Left ventricle myocardium inferior (tissue), 1 donor: ENCODE data around the gene APC. TPM values are rescaled to one million over a fixed set of nuclear protein-coding genes. Genes with fewer than 3 reads are reported as not detected.

Experiments used
- DNase-seq: peaks from one replicate; pipeline ENCODE4 v3.0.0-alpha.2; 2020
- H3K27ac ChIP-seq: fragments of 200-600 bp; replicated peaks from 2 replicates; pipeline ENCODE4 v1.8.0; 2021
- H3K27me3 ChIP-seq: fragments of 200-600 bp; 2 replicates; pipeline ENCODE4 v1.8.0; 2021; ENCODE audit warnings: low read depth
- H3K36me3 ChIP-seq: fragments of 200-600 bp; 2 replicates; pipeline ENCODE4 v1.8.0; 2021
- H3K4me1 ChIP-seq: fragments of 200-600 bp; 2 replicates; pipeline ENCODE4 v1.8.0; 2021
- H3K4me3 ChIP-seq: fragments of 200-600 bp; 2 replicates; pipeline ENCODE4 v1.8.0; 2021; ENCODE audit warnings: mild to moderate bottlenecking, moderate library complexity
- H3K9me3 ChIP-seq: fragments of 200-600 bp; replicated peaks from 2 replicates; pipeline ENCODE4 v1.8.0; 2021
- intact Hi-C: fragments of 100-400 bp; cut with micrococcal nuclease; formaldehyde crosslinking; loops from one replicate; pipeline ENCODE4 v1.11.0; 2022
- total RNA-seq: library from RNA; stranded (reverse); fragmentation: NEBNext Ultra II Directional; extraction: Animal tissue kit (Norgen Biotek cat#: 25700); gene quantifications from one replicate; pipeline ENCODE4 v1.2.1, GENCODE V29; 2021
- TF ChIP-seq, protein P1 (sequence below): fragments of 200-600 bp; IDR thresholded peaks from 2 replicates; pipeline ENCODE4 v1.8.0; 2021; ENCODE audit warnings: antibody characterized with exemption, mild to moderate bottlenecking, borderline replicate concordance
- donor health status: DM: no; HTN: yes; CAD: no; lungs with severe emphysema.

The APC gene
- total RNA-seq, 1 donor from 2014 or later, result 33.4 TPM

DNA sequence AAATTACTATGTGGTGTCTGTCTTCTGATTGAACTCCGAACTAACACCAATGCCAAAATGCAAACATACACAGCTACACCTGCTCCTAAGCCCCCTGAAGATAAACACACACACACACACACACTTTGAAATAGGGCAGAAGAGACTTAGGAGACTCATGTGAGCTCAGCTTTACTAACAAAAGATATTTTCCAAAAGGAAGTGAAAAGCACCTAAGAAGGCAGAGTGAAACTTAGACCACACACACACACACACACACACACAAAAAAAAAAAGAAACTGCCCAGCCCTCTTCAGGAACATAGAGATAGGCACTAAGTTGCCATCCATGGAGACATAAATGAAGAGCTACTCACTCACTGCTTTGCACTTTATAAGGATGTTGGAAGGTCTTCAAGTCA lies 45.2 kb upstream of the APC start:
- DNase-seq, result no peak
- H3K27ac ChIP-seq, result no peak overlapping the region
- no peak overlapping the region for H3K4me3 ChIP-seq
- no peaks in the 10 kb centered on the region for H3K4me1 ChIP-seq
- TF ChIP-seq, protein P1, sequence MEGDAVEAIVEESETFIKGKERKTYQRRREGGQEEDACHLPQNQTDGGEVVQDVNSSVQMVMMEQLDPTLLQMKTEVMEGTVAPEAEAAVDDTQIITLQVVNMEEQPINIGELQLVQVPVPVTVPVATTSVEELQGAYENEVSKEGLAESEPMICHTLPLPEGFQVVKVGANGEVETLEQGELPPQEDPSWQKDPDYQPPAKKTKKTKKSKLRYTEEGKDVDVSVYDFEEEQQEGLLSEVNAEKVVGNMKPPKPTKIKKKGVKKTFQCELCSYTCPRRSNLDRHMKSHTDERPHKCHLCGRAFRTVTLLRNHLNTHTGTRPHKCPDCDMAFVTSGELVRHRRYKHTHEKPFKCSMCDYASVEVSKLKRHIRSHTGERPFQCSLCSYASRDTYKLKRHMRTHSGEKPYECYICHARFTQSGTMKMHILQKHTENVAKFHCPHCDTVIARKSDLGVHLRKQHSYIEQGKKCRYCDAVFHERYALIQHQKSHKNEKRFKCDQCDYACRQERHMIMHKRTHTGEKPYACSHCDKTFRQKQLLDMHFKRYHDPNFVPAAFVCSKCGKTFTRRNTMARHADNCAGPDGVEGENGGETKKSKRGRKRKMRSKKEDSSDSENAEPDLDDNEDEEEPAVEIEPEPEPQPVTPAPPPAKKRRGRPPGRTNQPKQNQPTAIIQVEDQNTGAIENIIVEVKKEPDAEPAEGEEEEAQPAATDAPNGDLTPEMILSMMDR, result no peak
- H3K9me3 ChIP-seq, result no peaks in the 10 kb centered on the region
- intact Hi-C loops, result no loop called here
- H3K36me3 ChIP-seq, result no peaks in the 10 kb centered on the region
- no peaks in the 10 kb centered on the region for H3K27me3 ChIP-seq

DNA sequence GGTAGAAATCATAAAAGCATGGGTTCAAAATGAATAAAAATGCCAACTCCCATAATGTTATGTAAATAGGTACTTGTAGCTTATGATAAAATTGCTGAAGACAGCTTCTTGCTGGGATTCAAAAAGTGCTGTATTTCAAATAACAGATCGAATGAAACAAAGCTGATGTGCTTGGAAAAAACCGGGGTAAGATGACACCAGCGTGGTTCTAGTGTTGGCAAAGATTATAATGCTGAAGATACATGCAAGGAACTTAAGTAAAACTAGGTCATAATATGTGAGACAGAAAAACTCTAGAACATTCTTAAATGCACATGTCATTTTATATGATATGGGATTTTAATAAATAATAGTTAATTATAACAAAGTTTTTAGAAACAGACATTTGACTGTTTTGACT lies 44.4 kb upstream of the APC start:
- no peaks in the 10 kb centered on the region for H3K27me3 ChIP-seq
- DNase-seq, result no peak
- no peaks in the 10 kb centered on the region for H3K36me3 ChIP-seq
- intact Hi-C loops, result no loop called here
- H3K4me1 ChIP-seq, result no peaks in the 10 kb centered on the region
- no peak overlapping the region for H3K27ac ChIP-seq
- no peaks in the 10 kb centered on the region for H3K9me3 ChIP-seq
- TF ChIP-seq, protein P1, result no peak
- no peak overlapping the region for H3K4me3 ChIP-seq

DNA sequence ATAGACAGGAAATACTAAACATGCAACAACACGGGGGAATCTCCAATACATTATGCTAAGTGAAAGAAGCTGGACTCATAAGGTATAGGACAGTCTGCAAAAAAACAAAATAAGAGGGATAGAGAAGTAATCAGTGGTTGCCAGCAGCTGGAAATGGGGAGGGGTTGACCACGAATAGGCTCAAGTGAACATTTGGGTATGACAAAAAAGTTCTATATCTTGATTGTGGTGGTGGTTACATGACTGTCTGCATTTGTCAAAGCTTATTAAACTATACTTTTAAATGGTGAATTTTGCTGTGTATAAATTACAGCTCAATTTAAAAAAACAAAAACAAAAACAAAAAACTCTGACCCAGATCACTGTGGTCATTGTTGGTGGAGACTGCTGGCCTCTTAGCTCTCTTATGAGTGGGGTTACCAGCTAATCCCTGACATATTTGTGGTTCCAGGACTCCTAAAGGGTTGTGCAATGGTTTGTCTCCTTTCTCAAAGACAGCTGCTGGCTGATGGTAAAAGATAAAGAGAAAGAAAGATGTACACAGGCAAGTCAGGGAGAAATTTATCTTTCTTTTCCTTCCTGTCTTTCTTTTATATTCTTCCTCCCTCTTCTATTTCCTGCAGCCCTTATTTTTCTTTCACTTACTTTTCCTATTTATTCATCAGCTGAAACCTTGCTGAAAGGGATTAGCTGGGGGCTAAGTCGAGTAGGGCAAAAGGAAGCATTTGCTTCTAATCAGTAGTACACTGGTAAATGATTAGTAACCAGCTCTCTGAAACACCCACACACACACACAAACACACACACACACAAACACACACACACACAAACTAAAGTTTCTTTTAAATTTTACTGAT lies 42.6 kb upstream of the APC start:
- intact Hi-C loops, result no loop called here
- TF ChIP-seq, protein P1, result no peak
- H3K27ac ChIP-seq, result no peak overlapping the region
- H3K9me3 ChIP-seq, result no peaks in the 10 kb centered on the region
- no peaks in the 10 kb centered on the region for H3K27me3 ChIP-seq
- H3K4me1 ChIP-seq, result no peaks in the 10 kb centered on the region
- H3K36me3 ChIP-seq, result no peaks in the 10 kb centered on the region
- no peak overlapping the region for H3K4me3 ChIP-seq
- no peak for DNase-seq

DNA sequence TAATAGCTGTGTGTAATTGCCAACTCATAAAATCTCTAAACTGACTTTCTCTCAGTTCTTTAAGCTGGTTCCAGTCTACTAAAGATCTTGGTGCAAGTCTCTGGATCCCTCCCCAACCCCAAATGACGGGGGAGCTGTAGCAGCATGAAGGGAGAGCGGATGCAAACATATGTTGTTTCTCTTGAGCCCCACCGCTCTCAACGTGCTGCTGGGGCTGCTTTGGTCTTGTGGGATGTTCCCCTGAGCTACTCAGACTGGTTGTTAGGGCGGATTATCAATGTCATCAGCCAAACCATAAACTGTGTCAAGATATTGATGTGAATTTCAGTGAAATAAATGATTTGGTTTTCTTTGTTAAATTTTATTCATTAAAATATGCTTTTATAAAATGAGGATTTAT lies 40.9 kb upstream of the APC start:
- intact Hi-C loops, result no loop called here
- Histone ChIP-seq H3K4me1 (no peaks in the 10 kb centered on the region), H3K36me3 (no peaks in the 10 kb centered on the region), H3K4me3 (no peak overlapping the region), H3K27me3 (no peaks in the 10 kb centered on the region), H3K9me3 (no peaks in the 10 kb centered on the region), H3K27ac (no peak overlapping the region)
- TF ChIP-seq, protein P1, result no peak
- no peak for DNase-seq

DNA sequence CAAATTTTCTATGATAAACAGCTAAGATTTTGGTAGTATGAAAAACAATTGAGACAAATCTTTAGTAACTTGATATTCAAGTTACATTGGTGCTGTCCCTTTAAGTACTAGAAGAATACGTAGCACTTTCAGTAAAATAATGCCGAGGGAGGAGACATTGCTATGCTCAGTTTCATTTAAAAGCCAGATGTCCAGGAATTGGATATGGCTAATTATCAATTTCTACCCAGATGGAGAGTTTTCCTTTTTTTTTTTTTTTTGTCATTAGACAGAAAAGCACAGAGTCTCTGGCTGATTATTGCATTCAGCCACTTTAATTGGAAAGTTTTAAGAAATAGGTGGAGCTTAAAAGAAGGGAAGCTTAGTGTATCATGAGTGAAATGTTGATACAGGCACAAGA lies 40.4 kb upstream of the APC start:
- DNase-seq, result no peak
- no peaks in the 10 kb centered on the region for H3K36me3 ChIP-seq
- intact Hi-C loops, result no loop called here
- no peaks in the 10 kb centered on the region for H3K9me3 ChIP-seq
- TF ChIP-seq, protein P1, result no peak
- H3K4me1 ChIP-seq, result no peaks in the 10 kb centered on the region
- H3K27ac ChIP-seq, result no peak overlapping the region
- H3K27me3 ChIP-seq, result no peaks in the 10 kb centered on the region
- peak overlapping the region; percentile 20 for H3K4me3 ChIP-seq
